K562 (cell line): Measurements from ENCODE around the gene RNF151. TPM values are rescaled to one million over a fixed set of nuclear protein-coding genes. Genes with fewer than 3 reads are reported as not detected.

Experiments
- ADNP ChIP-seq: fragments of 200-800 bp; sonication (Bioruptor generic); IDR thresholded peaks from 2 replicates; pipeline ENCODE4 v1.6.1; 2016; ENCODE audit warnings: missing genetic modification characterization, missing compliant biosample characterization
- ARID4B ChIP-seq: sonication (generic); formaldehyde crosslinking; IDR thresholded peaks from 2 replicates; pipeline ENCODE4 v1.8.0; 2022; ENCODE audit warnings: mild to moderate bottlenecking, missing genetic modification reagents
- CREB3L1 ChIP-seq: fragments of 450-650 bp; IDR thresholded peaks from 2 replicates; pipeline ENCODE4 v1.6.1; 2014; ENCODE audit warnings: low read depth, mild to moderate bottlenecking, moderate library complexity, borderline replicate concordance
- CREB5 ChIP-seq: fragments of 250-450 bp; sonication (Bioruptor Pico); IDR thresholded peaks from 2 replicates; pipeline ENCODE4 v1.5.0; 2020; ENCODE audit warnings: mild to moderate bottlenecking
- FOXA3 ChIP-seq, 2 experiments: fragments of 450-650 bp in 1 of 2; sonication (generic) in 1 of 2; formaldehyde crosslinking; IDR thresholded peaks in 1 of 2; conservative IDR thresholded peaks in 1 of 2; 2 replicates each; pipeline versions ENCODE4 v1.4.0 to v1.8.0; 2020 to 2022; ENCODE audit warnings: mild to moderate bottlenecking in 2 of 2, missing genetic modification reagents in 1 of 2
- HLTF ChIP-seq: fragments of 450-650 bp; IDR thresholded peaks from 2 replicates; pipeline ENCODE4 v1.6.1; 2016
- HMBOX1 ChIP-seq: sonication (generic); IDR thresholded peaks from 2 replicates; pipeline ENCODE4 v1.6.1; 2016
- NCOA2 ChIP-seq, 2 experiments: fragments of 450-650 bp; IDR thresholded peaks; 2 replicates each; pipeline ENCODE4 v1.6.1; 2018; ENCODE audit warnings: mild to moderate bottlenecking in 2 of 2, moderate library complexity in 1 of 2; ENCODE audit not compliant: partially characterized antibody in 2 of 2
- RBFOX2 ChIP-seq: fragments of 200-400 bp; formaldehyde crosslinking; IDR thresholded peaks from 2 replicates; pipeline ENCODE4 v1.6.1; 2017; ENCODE audit warnings: low read depth, mild to moderate bottlenecking, low read length, moderate library complexity
- SAFB ChIP-seq: fragments of 200-400 bp; formaldehyde crosslinking; IDR thresholded peaks from 2 replicates; pipeline ENCODE4 v1.6.1; 2017; ENCODE audit warnings: low read depth, low read length, borderline replicate concordance
- ZNF217 ChIP-seq: sonication (generic); formaldehyde crosslinking; IDR thresholded peaks from 2 replicates; pipeline ENCODE4 v1.8.0; 2022; ENCODE audit warnings: mild to moderate bottlenecking, missing genetic modification reagents
- ZNF24 ChIP-seq: fragments of 450-650 bp; IDR thresholded peaks from 2 replicates; pipeline ENCODE4 v1.6.1; 2016
- ZNF431 ChIP-seq: sonication (generic); formaldehyde crosslinking; IDR thresholded peaks from 2 replicates; pipeline ENCODE4 v1.8.0; 2022; ENCODE audit warnings: mild to moderate bottlenecking, missing genetic modification reagents
- ZNF518B ChIP-seq: fragments of 250-450 bp; sonication (Bioruptor Pico); IDR thresholded peaks from 2 replicates; pipeline ENCODE4 v1.5.0; 2021; ENCODE audit warnings: mild to moderate bottlenecking, moderate library complexity
- polyA plus RNA-seq, 8 experiments: library from polyadenylated mRNA; depleted of rRNA in 4 of 8; stranded (reverse) in 5 of 8; unstranded in 3 of 8; fragments of >200 nt; fragmentation: Nextera tagmentation in 2 of 8; fragmentation: Illumina TruSeq in 1 of 8; extraction: Ambion mirVana in 2 of 8; extraction: Trizol in 1 of 8; gene quantifications; 2 replicates each; pipeline versions ENCODE4 v1.2.1 to v1.2.3, GENCODE V29; 2011 to 2014; ENCODE audit warnings: inconsistent platforms in 1 of 8, missing spikeins in 1 of 8
- total RNA-seq, 7 experiments: library from RNA; depleted of rRNA in 6 of 7; stranded (reverse); fragments of >200 nt in 6 of 7; fragmentation: Illumina TruSeq in 2 of 7; extraction: Trizol in 2 of 7; gene quantifications; 2 replicates each; pipeline versions ENCODE4 v1.2.1 to v1.2.3, GENCODE V29; 2011 to 2021; ENCODE audit warnings: low replicate concordance in 1 of 7

RNF151 gene
- total and polyA plus RNA-seq, 9 of the 15 experiments (the other 6 are each of a cell fraction or from before 2014, with no cell fraction given): not detected

GRCh38 chr16:1960665-1961630 is 5.7 kb upstream of the RNF151 start (continued):
- TF ChIP-seq CREB5 (CRISPR knock-in tag) (no peak), ARID4B (CRISPR knock-in tag) (0 out of 2 replicates have a peak, but pooled peaks have one; percentile 31), NCOA2 (IDR thresholded peaks at IDR 0.05; ENCODE audit: partially characterized antibody in 2 of 2) (no peak), HMBOX1 (no peak), FOXA3 (CRISPR knock-in tag; conservative IDR thresholded peaks at IDR 0.05 in 1 of 2, IDR thresholded peaks at IDR 0.05 in 1 of 2) (peak in 1 of 2 experiments; percentile 53; a peak in 1 of 4 replicates), SAFB (no peak), ZNF217 (CRISPR knock-in tag) (no peak), ZNF24 (no peak), ZNF518B (CRISPR knock-in tag) (no peak), RBFOX2 (peak; percentile 58), ADNP (tag) (no peak), ZNF431 (no peak), CREB3L1 (no peak), HLTF (no peak)
